Measurements from ENCODE around the gene RBM47.

The RBM47 gene

GRCh38 chr4:40502220-40502619, 127.4 kb downstream of the RBM47 start:
- Histone ChIP-seq H3F3A (ENCODE audit: low read depth) (no peaks in the 10 kb centered on the region), H3K4me1 (ENCODE audit: insufficient read depth, low read length, poor library complexity, severe bottlenecking) (no peaks in the 10 kb centered on the region), H2AFZ (ENCODE audit: low read length) (no peak overlapping the region; the same call in 1 of the 2 replicates), H3K9me3 (ENCODE audit: insufficient read depth, low read depth, low read length) (no peaks in the 10 kb centered on the region), H3K36me3 (ENCODE audit: insufficient read depth, low read length) (no peaks in the 10 kb centered on the region), H3K79me2 (ENCODE audit: insufficient read depth, low read length) (no peaks in the 10 kb centered on the region), H3K4me2 (ENCODE audit: low read depth, low read length, poor library complexity, severe bottlenecking) (no peak overlapping the region), H3K9me2 (replicated peaks; ENCODE audit: low read depth, low read length) (no peaks in the 10 kb centered on the region), H4K20me1 (ENCODE audit: insufficient read depth, low read length, poor library complexity, severe bottlenecking) (no peaks in the 10 kb centered on the region), H3K4me3 (ENCODE audit: low read length, poor library complexity, severe bottlenecking) (no peak overlapping the region), H3K9ac (ENCODE audit: low read depth, low read length, poor library complexity, severe bottlenecking) (no peak overlapping the region), H3K27me3 (ENCODE audit: insufficient read depth, low read length, poor library complexity, severe bottlenecking) (no peaks in the 10 kb centered on the region)
- TF ChIP-seq EZH2phosphoT487 (IDR thresholded peaks at IDR 0.05; ENCODE audit: borderline replicate concordance) (no peak), CTCF (conservative IDR thresholded peaks at IDR 0.05; ENCODE audit: low read length) (no peak)

GRCh38 chr4:40500781-40501180, 128.9 kb downstream of the RBM47 start:
- H3K4me1 ChIP-seq (ENCODE audit: insufficient read depth, low read length, poor library complexity, severe bottlenecking): no peaks in the 10 kb centered on the region
- no peaks in the 10 kb centered on the region for H4K20me1 ChIP-seq (ENCODE audit: insufficient read depth, low read length, poor library complexity, severe bottlenecking)
- H3K4me2 ChIP-seq (ENCODE audit: low read depth, low read length, poor library complexity, severe bottlenecking): no peak overlapping the region
- no peaks in the 10 kb centered on the region for H3K36me3 ChIP-seq (ENCODE audit: insufficient read depth, low read length)
- no peaks in the 10 kb centered on the region for H3K9me3 ChIP-seq (ENCODE audit: insufficient read depth, low read depth, low read length)
- no peak for TF ChIP-seq CTCF (conservative IDR thresholded peaks at IDR 0.05; ENCODE audit: low read length)
- TF ChIP-seq EZH2phosphoT487 (IDR thresholded peaks at IDR 0.05; ENCODE audit: borderline replicate concordance): no peak
- H3F3A ChIP-seq (ENCODE audit: low read depth): no peaks in the 10 kb centered on the region
- no peaks in the 10 kb centered on the region for H3K27me3 ChIP-seq (ENCODE audit: insufficient read depth, low read length, poor library complexity, severe bottlenecking)
- no peak overlapping the region for H3K9ac ChIP-seq (ENCODE audit: low read depth, low read length, poor library complexity, severe bottlenecking)
- H3K4me3 ChIP-seq (ENCODE audit: low read length, poor library complexity, severe bottlenecking): no peak overlapping the region
- H2AFZ ChIP-seq (ENCODE audit: low read length): no peak overlapping the region
- no peaks in the 10 kb centered on the region for H3K9me2 ChIP-seq (replicated peaks; ENCODE audit: low read depth, low read length)
- no peaks in the 10 kb centered on the region for H3K79me2 ChIP-seq (ENCODE audit: insufficient read depth, low read length)

- Histone ChIP-seq H3K4me2 (ENCODE audit: low read depth, low read length, poor library complexity, severe bottlenecking) (no peak overlapping the region), H3K27me3 (ENCODE audit: insufficient read depth, low read length, poor library complexity, severe bottlenecking) (no peaks in the 10 kb centered on the region), H3K4me3 (ENCODE audit: low read length, poor library complexity, severe bottlenecking) (no peak overlapping the region), H3F3A (ENCODE audit: low read depth) (no peaks in the 10 kb centered on the region), H3K79me2 (ENCODE audit: insufficient read depth, low read length) (no peaks in the 10 kb centered on the region), H3K4me1 (ENCODE audit: insufficient read depth, low read length, poor library complexity, severe bottlenecking) (no peaks in the 10 kb centered on the region), H3K9me2 (replicated peaks; ENCODE audit: low read depth, low read length) (no peaks in the 10 kb centered on the region), H2AFZ (ENCODE audit: low read length) (no peak overlapping the region), H3K9ac (ENCODE audit: low read depth, low read length, poor library complexity, severe bottlenecking) (no peak overlapping the region), H3K9me3 (ENCODE audit: insufficient read depth, low read depth, low read length) (no peaks in the 10 kb centered on the region), H4K20me1 (ENCODE audit: insufficient read depth, low read length, poor library complexity, severe bottlenecking) (no peaks in the 10 kb centered on the region), H3K36me3 (ENCODE audit: insufficient read depth, low read length) (no peaks in the 10 kb centered on the region)
- TF ChIP-seq EZH2phosphoT487 (IDR thresholded peaks at IDR 0.05; ENCODE audit: borderline replicate concordance): no peak
- TF ChIP-seq CTCF (conservative IDR thresholded peaks at IDR 0.05; ENCODE audit: low read length): no peak
Observed at GRCh38 chr4:40493160-40493559, 136.5 kb downstream of the RBM47 start.

Data from Loucy (cell line).